Measurements from ENCODE around the gene GID4. TPM values are rescaled to one million over a fixed set of nuclear protein-coding genes. Genes with fewer than 3 reads are reported as not detected.
"Not testable (repeated sequence)": the region's sequence is repeated elsewhere in the genome, so short reads cannot be mapped to it uniquely, and the experiment has no call there.

The GID4 gene
- total and polyA plus RNA-seq, 9 donors, result 6.0 to 14.4 (median 11.2) TPM

DNA sequence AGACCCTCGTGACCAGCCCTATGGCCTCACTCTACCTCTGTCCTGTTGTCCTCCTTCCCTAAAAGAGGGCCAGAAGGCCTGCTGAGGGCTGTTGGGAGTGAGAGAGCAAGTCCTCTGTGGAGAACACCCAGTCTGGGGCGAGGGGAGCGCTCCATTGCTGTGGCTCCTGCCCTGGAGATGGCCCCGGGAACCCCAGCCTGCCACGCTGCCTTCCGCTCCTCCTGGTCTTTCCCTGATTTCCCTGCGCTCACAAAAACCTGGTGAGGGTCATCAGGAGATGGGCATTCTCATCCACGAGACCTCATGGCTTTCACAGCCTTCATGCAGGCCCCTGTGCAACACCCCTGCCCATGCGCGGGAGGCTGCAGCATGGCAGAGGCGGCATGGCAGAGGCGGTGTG lies 45.4 kb upstream of the GID4 start:
- intact Hi-C loops (cut with DNase I), result no loop called here
- 95 to 96% (median 95%) methylated on average over 12 of the region's 12 CpGs for WGBS, 3 donors
- no peaks in the 10 kb centered on the region for H3K36me3 ChIP-seq
- H3K27ac ChIP-seq, result peak overlapping the region in 1 of 2 donors; percentile 13
- H3K9me3 ChIP-seq, result no peaks in the 10 kb centered on the region
- no peak for DNase-seq
- H3K4me3 ChIP-seq, result no peak overlapping the region
- no peaks in the 10 kb centered on the region for H3K27me3 ChIP-seq
- no peak for TF ChIP-seq POLR2A (IDR thresholded peaks at IDR 0.05)
- TF ChIP-seq EP300 (IDR thresholded peaks at IDR 0.05), result no peak
- TF ChIP-seq, protein P1, sequence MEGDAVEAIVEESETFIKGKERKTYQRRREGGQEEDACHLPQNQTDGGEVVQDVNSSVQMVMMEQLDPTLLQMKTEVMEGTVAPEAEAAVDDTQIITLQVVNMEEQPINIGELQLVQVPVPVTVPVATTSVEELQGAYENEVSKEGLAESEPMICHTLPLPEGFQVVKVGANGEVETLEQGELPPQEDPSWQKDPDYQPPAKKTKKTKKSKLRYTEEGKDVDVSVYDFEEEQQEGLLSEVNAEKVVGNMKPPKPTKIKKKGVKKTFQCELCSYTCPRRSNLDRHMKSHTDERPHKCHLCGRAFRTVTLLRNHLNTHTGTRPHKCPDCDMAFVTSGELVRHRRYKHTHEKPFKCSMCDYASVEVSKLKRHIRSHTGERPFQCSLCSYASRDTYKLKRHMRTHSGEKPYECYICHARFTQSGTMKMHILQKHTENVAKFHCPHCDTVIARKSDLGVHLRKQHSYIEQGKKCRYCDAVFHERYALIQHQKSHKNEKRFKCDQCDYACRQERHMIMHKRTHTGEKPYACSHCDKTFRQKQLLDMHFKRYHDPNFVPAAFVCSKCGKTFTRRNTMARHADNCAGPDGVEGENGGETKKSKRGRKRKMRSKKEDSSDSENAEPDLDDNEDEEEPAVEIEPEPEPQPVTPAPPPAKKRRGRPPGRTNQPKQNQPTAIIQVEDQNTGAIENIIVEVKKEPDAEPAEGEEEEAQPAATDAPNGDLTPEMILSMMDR (IDR thresholded peaks at IDR 0.05), result no peak
- peaks cover 5% of the 10 kb centered on the region for H3K4me1 ChIP-seq (ENCODE audit: insufficient read depth)

DNA sequence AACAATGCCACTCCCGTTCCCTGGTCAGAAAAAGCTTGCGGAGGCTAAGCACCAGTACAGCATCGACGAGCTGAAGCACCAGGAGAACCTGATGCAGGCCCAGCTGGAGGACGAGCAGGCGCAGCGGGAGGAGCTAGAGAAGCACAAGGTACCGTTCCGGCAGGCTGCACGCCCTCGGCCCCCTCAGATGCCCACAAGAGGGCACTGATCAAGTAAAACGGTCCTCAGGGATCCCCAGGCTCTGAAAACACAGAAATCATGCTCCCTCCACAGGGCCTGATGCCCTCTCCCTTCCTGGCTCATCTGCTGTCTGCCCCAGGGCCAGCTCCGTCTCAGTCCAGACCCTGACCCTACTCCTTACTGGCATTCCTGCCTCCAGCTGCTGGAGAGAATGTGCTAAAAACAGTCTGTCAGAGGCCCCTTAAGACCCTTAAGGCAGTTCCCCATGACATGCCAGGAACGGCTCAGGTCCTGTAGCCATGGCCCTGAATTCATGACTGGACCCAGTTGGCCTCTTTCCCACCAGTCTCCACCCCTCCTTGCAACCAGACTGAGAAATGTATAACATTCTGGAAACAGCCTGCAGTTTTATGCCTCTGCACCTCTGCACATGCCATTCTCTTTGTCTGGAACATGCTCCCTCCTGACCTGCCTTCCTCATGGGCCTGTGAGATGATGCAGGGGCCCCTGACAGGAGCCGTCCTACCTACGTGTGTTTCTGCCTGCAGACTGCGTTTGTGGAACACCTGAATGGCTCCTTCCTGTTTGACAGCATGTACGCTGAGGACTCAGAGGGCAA lies 44.7 kb upstream of the GID4 start:
- WGBS, 3 donors, result 44 to 67% (median 53%) methylated on average over 18 of the region's 18 CpGs
- DNase-seq, result peak in 4 of 5 donors; percentile 34 to 62 (median 40)
- Histone ChIP-seq H3K4me1 (ENCODE audit: insufficient read depth) (peaks cover 5% of the 10 kb centered on the region), H3K9me3 (no peaks in the 10 kb centered on the region), H3K4me3 (no peak overlapping the region), H3K27me3 (no peaks in the 10 kb centered on the region), H3K36me3 (no peaks in the 10 kb centered on the region), H3K27ac (no peak overlapping the region)
- intact Hi-C loops (cut with DNase I), result no loop called here
- TF ChIP-seq, protein P1 (IDR thresholded peaks at IDR 0.05), result no peak
- no peak for TF ChIP-seq EP300 (IDR thresholded peaks at IDR 0.05)
- TF ChIP-seq POLR2A (IDR thresholded peaks at IDR 0.05), result no peak

DNA sequence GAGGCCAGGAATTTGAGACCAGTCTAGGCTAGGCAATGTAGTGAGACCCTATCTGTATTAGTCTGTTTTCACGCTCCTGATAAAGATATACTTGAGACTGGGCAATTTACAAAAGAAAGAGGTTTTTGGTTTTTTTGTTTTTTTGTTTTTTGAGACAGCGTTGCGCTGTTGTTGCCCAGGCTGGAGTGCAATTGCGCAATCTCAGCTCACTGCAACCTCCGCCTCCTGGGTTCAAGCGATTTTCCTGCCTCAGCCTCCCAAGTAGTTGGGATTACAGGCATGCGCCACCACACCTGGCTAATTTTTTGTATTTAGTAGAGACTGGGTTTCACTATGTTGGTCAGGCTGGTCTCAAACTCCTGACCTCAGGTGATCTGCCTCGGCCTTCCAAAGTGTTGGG lies 43.3 kb upstream of the GID4 start:
- H3K27me3 ChIP-seq; H3K27ac ChIP-seq; H3K36me3 ChIP-seq; intact Hi-C loops (cut with DNase I); H3K4me1 ChIP-seq (ENCODE audit: insufficient read depth); H3K9me3 ChIP-seq; H3K4me3 ChIP-seq; DNase-seq: not testable (repeated sequence)
- 95 to 99% (median 97%) methylated on average over 8 of the region's 8 CpGs for WGBS, 3 donors

DNA sequence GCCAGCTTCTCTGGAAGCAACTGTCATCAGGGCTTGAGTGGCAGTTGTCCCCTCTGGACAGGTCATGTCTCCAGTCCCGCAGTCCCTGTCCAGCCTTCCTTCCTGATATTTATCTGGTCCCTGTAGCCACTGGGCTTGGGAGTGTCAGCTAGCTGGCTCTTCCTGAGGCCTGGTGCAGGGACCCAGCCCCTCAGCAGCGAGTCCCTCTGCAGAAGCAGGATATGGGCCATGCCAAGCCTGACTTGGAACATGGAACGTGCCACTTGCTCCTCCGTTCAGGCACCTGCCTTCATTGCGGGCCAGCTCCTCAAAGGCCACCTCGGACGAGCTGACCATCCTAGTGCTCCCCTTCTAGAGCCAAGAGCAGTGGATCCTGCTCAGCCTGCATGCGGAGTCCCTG lies 40.3 kb upstream of the GID4 start:
- no peaks in the 10 kb centered on the region for H3K27me3 ChIP-seq
- no peak overlapping the region for H3K27ac ChIP-seq
- no peaks in the 10 kb centered on the region for H3K36me3 ChIP-seq
- WGBS, 3 donors, result 94 to 96% (median 94%) methylated on average over 8 of the region's 8 CpGs
- intact Hi-C loops (cut with DNase I), result no loop called here
- DNase-seq, result no peak
- TF ChIP-seq EP300 (IDR thresholded peaks at IDR 0.05) (no peak), POLR2A (IDR thresholded peaks at IDR 0.05) (no peak)
- TF ChIP-seq, protein P1 (IDR thresholded peaks at IDR 0.05), result no peak
- H3K4me3 ChIP-seq, result no peak overlapping the region
- no peaks in the 10 kb centered on the region for H3K9me3 ChIP-seq
- H3K4me1 ChIP-seq (ENCODE audit: insufficient read depth), result peaks cover 5% of the 10 kb centered on the region

DNA sequence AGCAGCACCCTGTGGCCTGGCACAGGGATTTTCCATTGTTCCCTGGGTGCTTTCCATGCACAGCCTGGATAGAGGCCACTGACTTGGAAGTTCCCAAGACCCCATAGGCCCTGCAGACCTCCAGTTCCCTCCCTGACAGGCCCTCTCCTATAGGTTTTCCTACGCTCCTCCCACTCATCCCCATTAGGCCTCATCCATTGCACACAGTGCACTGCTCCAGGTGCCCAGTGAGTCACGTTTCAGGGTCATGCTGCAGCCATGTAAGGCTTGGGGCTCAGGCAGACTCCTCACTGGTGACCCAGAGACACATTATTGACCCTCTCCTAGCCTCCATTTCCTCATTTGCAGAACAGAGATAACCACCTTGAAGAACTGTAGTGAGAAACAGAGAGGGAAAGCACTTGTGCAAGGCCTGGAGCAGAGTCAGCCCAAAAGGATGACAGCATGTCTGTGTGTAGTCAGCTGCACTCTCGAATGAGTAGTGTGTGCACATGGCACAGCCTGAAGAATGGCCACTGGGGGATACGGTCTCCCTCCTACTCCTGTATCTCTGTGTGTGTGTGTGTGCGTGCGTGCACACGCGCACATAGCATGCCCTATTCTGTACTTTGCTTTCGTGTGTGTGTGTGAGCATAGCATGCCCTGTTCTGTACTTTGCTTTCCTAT lies 39.7 kb upstream of the GID4 start:
- Histone ChIP-seq H3K27ac (no peak overlapping the region), H3K27me3 (no peaks in the 10 kb centered on the region), H3K4me1 (ENCODE audit: insufficient read depth) (peaks cover 4% of the 10 kb centered on the region), H3K4me3 (no peak overlapping the region), H3K36me3 (no peaks in the 10 kb centered on the region), H3K9me3 (no peaks in the 10 kb centered on the region)
- TF ChIP-seq, protein P1 (IDR thresholded peaks at IDR 0.05), result no peak
- no peak for TF ChIP-seq POLR2A (IDR thresholded peaks at IDR 0.05)
- no peak for TF ChIP-seq EP300 (IDR thresholded peaks at IDR 0.05)
- 79 to 85% (median 82%) methylated on average over 9 of the region's 9 CpGs for WGBS, 3 donors
- intact Hi-C loops (cut with DNase I), result no loop called here
- DNase-seq, result no peak
